ENCODE results near the gene MUC5B.

The MUC5B gene

DNA sequence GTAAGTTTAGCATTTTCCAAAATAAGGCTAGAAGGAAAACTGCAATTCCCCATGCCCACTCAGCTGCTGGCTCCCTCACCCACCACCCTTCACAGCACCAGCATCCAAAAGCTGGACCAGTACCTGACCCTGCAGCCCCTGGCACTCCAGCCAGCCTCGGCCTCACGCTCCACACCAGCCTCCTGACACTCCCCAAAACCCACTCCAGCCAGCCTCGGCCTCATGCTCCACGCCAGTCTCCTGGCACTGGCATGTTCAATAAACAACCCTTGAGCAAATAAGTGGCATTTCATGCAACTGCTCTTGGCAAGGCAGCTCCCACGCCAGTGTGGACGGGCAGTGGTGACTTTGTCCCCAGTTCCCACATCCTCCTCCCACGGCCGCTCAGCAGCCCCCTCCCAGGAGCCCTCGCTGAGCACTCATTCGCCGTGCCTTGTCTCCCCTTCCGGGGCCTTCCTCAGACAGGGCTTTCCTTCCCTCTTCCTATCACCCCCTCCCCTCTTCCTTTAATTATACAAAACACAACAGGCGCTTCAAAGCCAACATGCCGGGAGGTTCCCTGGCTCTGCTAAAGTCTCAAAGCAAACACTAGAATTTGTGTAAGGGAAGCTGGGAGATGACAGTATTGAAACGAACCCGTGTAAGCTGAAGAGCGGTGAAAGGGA lies 79.7 kb downstream of the MUC5B start:
- DNase-seq: no peak

DNA sequence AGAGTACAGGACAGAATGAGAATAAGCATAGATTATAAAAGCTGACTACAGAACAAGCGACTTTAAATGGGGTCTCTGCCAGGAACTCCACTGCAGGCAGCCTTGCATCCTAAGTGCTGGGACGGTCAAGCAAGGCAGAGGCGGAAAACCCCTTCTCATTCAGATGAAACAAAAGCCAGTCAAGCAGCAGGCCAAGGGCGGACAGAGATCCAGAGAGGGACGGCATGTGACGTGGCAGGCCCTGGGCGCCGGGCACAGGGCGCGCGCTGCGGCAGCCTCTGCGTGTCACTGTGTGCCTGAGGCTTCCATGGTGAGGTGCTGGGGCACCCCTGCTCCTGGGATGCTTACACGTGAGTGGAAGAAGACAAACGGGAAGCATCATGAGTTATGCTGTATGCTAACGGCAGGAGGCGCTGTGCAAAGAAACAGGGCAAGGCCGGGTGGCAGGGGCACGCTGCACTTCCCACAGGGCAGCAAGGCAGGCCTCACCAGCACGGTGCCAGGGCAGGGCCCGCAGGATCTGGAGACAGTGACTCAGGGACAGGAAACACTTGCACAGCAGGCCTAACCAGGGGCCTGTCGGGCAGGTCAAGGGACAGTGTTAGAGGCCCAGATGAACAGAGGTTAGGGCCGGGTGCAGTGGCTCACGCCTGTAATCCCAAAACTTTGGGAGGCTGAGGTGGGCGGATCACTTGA lies 80.4 kb downstream of the MUC5B start:
- DNase-seq: peak in 1 of 2 experiments; percentile 4

DNA sequence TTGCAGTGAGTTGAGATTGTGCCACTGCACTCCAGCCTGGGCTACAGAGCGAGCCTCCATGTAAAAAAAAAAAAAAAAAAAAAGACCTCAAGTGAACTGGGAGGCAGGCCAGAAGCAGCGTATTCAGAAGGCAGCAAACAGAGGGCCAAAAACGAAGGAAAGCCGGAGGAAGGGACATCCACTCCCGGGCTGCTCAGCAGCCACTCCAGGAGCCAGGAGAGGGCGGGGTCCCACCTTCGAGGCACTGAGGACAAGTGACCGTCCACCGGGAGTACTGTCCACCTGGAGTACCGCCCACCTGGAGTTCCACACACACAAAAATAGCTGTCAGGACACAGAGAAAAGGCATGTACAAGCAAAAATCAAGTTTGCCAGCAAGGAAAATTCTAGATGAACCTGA lies 81.1 kb downstream of the MUC5B start:
- peak in 1 of 2 experiments; percentile 1 for DNase-seq

DNA sequence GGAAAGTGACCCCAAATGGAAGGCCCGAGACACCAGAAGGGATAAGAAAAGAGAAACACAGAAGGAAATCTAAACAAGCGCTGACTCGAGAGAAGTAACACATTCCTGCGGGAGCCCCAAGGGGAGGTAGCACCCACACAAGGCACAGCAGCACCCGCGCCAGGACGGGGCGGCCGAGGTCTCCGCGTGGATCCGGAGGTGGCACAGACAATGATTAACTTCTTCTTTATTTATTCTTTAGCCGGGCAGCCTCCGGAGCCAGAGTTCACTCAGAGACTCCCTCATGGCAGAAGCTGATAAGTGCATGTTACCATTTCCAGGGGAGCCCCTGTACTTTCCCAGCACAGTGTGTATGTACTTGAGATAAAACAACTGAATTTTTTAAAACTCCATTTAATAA lies 81.5 kb downstream of the MUC5B start:
- peak in 1 of 2 experiments; percentile 2 for DNase-seq

DNA sequence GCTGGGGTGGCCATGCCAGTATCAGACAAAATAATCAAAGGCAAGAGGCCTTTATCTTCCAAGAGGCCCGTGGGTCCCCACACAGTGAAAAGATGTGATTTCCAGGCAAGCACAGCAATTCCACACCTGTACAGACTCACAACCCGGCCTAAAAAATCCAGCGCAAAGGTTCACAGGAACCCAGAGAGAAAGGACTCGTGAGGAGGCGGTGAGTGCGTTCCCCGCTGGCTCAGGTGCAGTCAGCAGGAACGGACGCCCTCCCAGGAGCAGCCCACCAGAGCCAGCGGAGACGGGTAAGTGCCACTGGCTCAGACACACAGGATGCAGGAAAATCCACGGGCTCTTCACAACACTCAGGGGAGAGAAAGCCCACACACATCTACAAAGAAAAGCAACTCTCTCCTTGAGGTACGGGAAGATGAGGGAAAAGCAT lies 82.2 kb downstream of the MUC5B start:
- peak in 1 of 2 experiments; percentile 0 for DNase-seq

DNA sequence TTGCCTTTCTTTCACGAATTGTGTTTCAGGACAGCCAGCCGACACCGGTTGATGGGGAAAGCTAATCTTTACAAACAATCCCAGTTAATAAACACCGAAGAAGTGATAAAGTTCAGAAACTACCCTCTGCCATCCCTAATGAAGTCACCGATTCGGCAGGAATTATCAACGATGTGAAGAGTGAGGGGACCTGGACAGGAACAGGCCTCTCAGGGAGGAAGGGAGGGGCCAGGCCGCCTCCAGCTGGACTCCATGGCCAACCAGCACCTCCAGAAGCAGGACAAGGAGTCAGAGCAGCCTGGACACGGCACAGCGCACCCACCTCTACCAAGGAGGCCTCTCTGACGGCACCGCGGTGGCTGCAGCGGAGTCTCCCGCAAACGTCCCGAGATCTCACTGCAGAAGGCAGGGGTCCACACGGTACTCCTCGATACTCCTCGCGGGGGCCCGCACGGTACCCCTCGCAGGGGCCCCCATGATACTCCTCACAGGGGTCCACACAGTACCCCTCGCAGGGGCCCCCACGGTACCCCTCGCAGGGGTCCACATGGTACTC lies 82.7 kb downstream of the MUC5B start:
- no peak for DNase-seq

DNA sequence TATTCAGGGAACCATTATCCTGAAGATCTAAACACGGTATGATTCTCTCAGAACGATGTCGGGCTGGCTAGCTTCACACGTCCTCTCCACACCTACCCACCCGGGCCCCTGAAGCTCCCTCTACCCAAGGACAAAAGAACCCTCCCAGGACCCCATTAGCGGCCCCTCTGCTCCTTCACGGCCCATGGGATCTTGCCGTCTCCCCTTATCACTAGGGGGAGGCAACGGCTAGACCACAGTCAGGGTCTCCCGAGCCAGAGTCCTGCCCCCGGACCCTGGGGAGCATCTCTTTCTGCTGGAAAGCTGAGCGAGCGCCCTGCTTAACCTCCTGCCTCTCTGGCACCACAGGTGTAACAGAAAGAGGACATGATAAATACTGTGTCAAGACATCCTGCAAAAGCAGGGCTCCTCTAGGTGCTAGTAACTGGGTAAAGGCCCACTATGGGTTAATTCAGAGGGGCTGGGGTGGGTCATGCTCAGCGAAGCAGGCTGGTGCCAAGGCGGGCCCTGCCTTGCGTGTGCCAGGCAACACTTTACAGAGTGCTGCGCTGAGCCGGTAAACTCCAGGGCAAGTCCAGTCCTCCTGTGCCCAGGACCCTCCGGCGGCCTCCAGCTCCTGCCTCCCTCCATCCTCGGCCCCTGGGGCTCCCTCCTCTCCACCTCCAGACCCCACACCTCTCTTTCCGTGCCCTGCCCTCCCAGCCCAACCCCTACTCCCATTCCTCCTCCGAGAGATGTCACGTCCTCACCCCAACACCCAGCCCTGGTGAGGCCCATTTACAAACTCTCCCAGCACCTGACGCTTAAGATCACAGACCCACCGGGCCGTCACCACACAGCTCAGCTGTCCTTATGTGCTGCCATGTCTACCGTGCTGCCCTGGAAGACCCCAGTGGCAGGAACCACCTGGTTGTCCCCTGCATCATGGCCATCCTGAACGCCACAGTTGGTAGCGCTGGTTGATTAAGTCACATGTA lies 83.6 kb downstream of the MUC5B start:
- no peak for DNase-seq

DNA sequence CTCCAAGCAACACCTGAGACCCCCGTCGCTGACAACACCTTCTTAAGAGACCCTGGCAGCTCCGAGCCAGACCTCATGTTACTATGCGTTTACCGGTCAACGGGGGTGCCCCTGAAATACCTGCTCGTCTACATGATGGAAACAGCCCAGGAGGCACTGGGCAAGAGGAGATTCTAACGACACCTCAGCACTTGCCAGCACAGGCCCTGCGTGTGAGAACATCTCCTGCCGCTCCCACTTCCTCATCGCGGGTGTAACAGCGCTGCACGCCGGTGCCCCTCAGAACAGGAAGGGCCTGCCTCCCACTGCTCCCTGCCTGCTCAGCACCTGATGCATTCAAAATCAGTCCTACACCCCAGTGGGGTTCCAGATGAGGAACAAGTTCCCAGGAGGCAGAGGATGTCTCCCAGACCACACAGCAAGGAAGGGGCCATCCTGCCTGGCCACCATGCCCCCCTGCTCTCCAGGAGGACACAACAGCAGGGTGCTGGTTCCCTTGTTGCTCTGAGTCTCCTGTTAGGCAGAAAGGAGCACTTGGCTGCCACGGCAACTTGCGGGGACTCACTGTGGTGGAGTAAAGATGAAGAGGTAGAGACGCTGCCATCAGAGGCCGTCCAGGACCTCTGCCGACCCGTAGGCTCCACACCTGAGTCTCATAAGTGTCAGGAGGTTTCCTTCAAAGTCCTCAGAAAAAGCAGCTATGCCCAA lies 84.5 kb downstream of the MUC5B start:
- no peak for DNase-seq

DNA sequence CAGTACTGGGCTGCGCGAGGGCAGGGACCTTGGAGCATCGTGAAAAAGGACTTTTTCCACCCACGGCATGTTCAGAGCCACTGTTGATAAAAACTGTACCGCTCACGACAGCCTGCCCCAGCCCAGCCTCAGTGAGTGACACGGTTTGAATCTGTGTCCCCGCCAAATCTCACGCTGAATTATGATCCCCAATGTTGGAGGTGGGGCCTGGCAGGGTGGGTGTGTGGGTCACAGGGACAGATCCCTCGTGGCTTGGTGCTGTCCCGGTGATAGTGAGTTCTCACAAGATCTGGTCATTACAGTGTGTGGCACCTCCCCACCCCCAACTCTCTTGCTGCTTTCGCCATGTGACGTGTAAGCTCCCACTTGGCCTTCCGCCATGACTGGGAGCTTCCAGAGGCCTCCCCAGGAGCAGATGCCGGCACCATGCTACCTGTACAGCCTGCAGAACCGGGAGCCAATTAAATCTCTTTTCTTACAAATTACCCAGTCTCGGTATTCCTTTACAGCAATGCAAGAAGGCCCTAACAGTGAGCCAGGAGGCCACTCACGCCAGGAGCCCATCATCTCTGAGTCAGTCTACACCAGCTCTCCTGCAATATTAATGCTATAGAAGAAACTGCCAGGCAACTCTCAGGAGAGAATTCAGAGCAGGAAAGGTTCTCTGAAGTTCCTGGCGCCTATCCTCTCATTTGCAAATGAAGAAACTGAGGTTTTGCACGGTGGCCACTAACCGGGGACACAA lies 85.3 kb downstream of the MUC5B start:
- no peak for DNase-seq

DNA sequence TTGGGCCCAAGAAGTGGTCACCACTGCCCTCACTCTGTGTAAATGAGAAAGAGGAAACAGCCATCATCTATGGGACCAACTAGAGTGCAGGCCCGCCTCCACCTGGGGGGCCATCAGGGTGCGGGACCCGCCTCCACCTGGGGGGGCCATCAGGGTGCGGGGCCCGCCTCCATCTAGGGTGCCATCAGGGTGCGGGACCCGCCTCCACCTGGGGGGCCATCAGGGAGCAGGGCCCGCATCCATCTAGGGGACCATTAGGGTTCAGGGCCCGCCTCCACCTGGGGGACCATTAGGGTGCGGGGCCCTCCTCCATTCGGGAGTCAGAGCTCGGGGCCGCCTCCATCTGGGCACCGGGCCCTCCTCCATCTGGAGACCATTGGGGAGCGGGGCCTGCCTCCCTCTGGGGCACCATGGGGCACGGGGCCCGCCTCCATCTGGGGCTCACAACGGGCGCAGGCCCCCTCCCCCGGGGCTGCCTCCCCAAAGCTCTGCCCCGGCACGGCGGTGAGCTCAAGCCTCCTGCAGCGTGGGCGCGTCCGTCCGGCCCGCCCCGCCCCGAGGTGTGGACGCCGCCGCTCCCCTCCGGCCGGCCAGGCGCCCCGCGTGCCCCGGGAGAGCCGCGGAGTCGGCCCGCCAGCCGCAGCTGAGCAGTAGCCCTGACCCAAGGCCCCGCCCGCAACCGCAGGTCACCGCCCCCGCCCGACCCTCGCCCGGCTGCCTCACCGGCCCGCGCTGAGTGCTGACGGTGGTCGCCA lies 86.1 kb downstream of the MUC5B start:
- peak in 1 of 2 experiments; percentile 21 for DNase-seq

DNA sequence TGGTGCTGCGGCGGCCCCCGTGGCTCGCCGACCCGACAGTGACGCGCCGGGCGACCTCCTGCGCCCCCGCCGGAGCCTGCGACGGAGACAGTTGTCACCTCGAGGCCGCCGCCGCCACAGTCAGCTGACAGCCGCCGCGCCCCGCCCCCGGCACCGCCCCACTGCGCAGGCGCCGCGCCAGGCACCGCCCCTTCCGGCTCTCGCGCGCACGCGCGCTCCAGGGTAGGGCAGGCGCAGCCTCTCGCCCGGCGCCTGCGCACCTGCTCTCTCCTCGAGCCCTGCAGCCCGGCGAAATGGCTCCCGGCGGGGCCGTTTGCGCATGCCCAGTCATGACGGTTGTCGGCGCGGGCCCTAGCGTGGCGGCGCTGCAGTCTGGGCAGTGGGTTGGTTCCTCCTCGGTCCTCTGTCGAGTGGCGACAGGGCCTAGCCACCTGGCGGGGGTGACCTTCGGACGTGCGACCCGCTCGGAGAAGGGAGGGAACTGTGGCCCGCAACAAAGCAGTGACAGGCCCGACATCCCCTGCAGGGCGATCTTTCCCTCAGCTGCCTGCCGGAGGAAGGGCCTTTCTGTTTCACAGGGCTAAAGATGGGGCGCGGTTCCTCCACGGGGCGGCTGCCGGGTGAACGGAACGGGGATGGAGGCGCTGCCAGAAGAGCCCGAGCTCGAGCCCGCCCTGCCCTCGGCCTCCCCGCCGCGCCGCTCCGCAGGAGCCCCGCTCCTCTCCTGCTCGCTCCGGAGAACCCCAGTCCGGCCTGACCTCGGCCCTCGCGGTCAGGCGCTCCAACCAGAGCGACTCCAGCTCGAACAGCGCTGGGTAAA lies 86.8 kb downstream of the MUC5B start, which contains the start of gene TOLLIP:
TSS of gene TOLLIP (minus strand) at position 135 of the 820 bp plus-strand sequence. CDS start at position 1, 134 bp downstream.
- peak; percentile 96 for DNase-seq

DNA sequence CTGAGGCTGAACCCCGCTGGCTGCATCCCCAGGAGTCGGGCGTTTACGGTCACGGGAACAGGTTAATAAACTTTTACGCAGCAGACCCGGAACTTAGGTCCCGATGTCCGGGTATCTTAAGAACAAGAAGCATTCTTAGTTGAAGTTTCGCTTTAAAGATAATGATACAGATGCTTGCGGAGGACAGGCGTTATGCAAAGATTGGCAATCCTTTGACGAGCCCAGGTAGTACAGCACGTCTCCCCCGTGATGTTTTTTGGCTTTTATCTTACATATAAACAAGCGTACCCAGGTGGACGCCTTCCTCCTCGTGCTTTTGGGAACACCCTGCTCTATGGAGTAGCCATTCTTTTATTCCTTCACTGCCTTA lies 87.4 kb downstream of the MUC5B start:
- no peak for DNase-seq

DNA sequence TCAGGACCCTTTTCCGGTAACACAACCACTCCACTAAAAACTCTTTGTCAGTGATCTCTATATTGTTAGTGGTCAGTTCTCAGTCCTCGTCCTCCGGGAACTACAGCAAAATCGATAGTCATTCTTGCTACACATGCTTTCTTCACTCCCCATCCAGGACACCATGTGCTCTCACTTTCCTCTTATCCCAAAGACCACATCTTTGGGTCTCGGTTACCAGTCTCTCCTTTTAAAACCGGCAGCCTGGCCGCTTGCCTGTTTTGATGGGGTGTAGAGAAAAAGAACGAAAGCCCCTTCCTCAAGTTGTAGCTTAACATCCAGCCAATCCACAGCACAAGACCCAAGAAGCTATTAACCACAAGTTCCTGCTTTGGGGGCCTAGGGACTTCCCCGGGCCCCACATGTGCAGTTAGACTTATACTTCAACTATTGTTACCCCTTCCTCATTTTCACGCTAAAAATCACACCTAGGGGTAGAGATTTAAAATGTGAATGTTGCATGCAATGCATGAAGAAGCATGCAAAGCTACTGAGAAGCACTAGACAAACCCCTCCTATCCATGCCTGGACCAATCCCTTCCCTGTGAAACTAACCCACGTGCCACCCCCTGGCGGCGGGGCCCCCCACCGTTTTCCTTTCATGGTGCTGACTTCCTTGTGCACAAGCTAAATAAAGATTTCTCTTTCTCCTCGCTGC lies 88.1 kb downstream of the MUC5B start:
- peak; percentile 48 to 56 for DNase-seq
